ENCODE results near the gene SORBS2.

DNA sequence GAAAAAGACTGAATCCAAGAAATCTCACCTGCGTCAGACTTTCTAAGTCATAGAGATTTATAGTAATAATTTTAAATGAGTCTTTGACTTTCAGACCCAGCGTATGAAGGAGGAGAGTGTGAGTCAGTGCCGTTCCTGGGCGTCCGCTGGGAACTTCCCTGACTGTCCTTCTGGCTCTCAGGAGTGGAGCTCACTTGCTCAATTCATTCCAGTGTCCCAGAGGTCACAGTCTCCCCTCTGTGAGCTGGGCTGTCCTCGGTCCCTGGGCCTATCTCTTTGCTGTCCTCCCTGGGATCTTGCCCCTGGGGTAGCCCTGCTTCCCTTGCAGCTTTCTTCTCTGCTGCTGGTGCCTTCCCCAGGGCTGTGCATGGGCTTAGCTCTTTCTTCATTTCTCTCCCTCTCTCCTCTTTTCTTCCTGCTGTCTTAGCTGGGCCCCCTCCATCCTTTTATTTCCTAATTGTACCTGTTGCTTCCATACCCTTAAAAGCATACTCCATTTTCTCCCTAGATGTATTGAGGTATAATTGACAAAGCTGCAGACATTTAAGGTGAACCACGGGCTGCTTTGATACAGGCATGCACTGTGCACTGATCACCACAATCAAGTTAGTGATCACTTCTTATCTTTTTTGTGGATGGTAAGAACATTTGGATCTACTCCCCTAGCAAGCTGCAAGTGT, 11.6 kb downstream of the SORBS2 start:
- TF ChIP-seq, protein P1, sequence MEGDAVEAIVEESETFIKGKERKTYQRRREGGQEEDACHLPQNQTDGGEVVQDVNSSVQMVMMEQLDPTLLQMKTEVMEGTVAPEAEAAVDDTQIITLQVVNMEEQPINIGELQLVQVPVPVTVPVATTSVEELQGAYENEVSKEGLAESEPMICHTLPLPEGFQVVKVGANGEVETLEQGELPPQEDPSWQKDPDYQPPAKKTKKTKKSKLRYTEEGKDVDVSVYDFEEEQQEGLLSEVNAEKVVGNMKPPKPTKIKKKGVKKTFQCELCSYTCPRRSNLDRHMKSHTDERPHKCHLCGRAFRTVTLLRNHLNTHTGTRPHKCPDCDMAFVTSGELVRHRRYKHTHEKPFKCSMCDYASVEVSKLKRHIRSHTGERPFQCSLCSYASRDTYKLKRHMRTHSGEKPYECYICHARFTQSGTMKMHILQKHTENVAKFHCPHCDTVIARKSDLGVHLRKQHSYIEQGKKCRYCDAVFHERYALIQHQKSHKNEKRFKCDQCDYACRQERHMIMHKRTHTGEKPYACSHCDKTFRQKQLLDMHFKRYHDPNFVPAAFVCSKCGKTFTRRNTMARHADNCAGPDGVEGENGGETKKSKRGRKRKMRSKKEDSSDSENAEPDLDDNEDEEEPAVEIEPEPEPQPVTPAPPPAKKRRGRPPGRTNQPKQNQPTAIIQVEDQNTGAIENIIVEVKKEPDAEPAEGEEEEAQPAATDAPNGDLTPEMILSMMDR (IDR thresholded peaks at IDR 0.05): no peak
- TF ChIP-seq USF1 (CRISPR knock-in tag; IDR thresholded peaks at IDR 0.05) (no peak), FOXJ3 (CRISPR knock-in tag; IDR thresholded peaks at IDR 0.05; ENCODE audit: borderline replicate concordance) (no peak)
- TF ChIP-seq, protein P2, sequence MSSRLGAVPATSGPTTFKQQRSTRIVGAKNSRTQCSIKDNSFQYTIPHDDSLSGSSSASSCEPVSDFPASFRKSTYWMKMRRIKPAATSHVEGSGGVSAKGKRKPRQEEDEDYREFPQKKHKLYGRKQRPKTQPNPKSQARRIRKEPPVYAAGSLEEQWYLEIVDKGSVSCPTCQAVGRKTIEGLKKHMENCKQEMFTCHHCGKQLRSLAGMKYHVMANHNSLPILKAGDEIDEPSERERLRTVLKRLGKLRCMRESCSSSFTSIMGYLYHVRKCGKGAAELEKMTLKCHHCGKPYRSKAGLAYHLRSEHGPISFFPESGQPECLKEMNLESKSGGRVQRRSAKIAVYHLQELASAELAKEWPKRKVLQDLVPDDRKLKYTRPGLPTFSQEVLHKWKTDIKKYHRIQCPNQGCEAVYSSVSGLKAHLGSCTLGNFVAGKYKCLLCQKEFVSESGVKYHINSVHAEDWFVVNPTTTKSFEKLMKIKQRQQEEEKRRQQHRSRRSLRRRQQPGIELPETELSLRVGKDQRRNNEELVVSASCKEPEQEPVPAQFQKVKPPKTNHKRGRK (CRISPR knock-in tag; IDR thresholded peaks at IDR 0.05; ENCODE audit: borderline replicate concordance): no peak

Measured in WTC11 (cell line).